Neuronal stem cell (in vitro differentiated cells): ENCODE data around the gene EWSR1.
A peak's percentile ranks its signal among the peaks of the same experiment; 100 is the strongest.

Experiments
- DNase-seq: peaks from one replicate; pipeline ENCODE4 v3.0.0-alpha.2; 2013; ENCODE audit warnings: low spot score
- H2AFZ ChIP-seq: one replicate; pipeline ENCODE4 v1.6.1; 2013; ENCODE audit warnings: mild to moderate bottlenecking, low read length, inconsistent platforms
- H2AK5ac ChIP-seq: 2 replicates; pipeline ENCODE4 v1.6.1; 2013; ENCODE audit warnings: low read depth, mild to moderate bottlenecking, inconsistent platforms, low read length, moderate library complexity, mixed read lengths
- H2BK120ac ChIP-seq: 2 replicates; pipeline ENCODE4 v1.6.1; 2013; ENCODE audit warnings: low read depth, mild to moderate bottlenecking, inconsistent platforms, low read length, moderate library complexity, mixed read lengths
- H2BK12ac ChIP-seq: one replicate; pipeline ENCODE4 v1.6.1; 2013; ENCODE audit warnings: low read length, inconsistent platforms
- H2BK15ac ChIP-seq: 2 replicates; pipeline ENCODE4 v1.6.1; 2013; ENCODE audit warnings: mild to moderate bottlenecking, low read length, inconsistent platforms, mixed read lengths
- H2BK5ac ChIP-seq: one replicate; pipeline ENCODE4 v1.6.1; 2013; ENCODE audit warnings: inconsistent platforms, mild to moderate bottlenecking, low read length, moderate library complexity
- H3K14ac ChIP-seq: one replicate; pipeline ENCODE4 v1.6.1; 2013; ENCODE audit warnings: low read length, inconsistent platforms
- H3K18ac ChIP-seq: 2 replicates; pipeline ENCODE4 v1.6.1; 2013; ENCODE audit warnings: low read length, inconsistent platforms
- H3K23ac ChIP-seq: 2 replicates; pipeline ENCODE4 v1.6.1; 2013; ENCODE audit warnings: low read depth, mild to moderate bottlenecking, mixed read lengths, low read length, inconsistent platforms; ENCODE audit not compliant: poor library complexity
- H3K27ac ChIP-seq: replicated peaks from 3 replicates; pipeline ENCODE4 v1.5.1; 2013; ENCODE audit warnings: low read length, inconsistent platforms
- H3K27me3 ChIP-seq, 3 experiments: 2 replicates each; pipeline ENCODE4 v1.6.1; 2013; ENCODE audit warnings: low read length in 3 of 3, mild to moderate bottlenecking in 2 of 3, inconsistent platforms in 1 of 3, low read depth in 1 of 3, mixed read lengths in 1 of 3, moderate library complexity in 1 of 3; ENCODE audit not compliant: control insufficient read depth in 3 of 3, insufficient read depth in 3 of 3
- H3K36me3 ChIP-seq, 2 donors: replicated peaks in 1 of 2; 2 replicates each; pipeline ENCODE4 v1.6.1; 2013; ENCODE audit warnings: low read length in 2 of 2; ENCODE audit not compliant: control insufficient read depth in 2 of 2, insufficient read depth in 2 of 2
- H3K4ac ChIP-seq: 2 replicates; pipeline ENCODE4 v1.6.1; 2013; ENCODE audit warnings: inconsistent platforms, mild to moderate bottlenecking, low read length, moderate library complexity
- H3K4me1 ChIP-seq, 2 donors: 1 replicate in 1 of 2; 2 replicates in 1 of 2; pipeline ENCODE4 v1.6.1; 2013; ENCODE audit warnings: low read length in 2 of 2, low read depth in 1 of 2; ENCODE audit not compliant: control insufficient read depth in 2 of 2, insufficient read depth in 1 of 2
- H3K4me2 ChIP-seq: one replicate; pipeline ENCODE4 v1.6.1; 2013; ENCODE audit warnings: mild to moderate bottlenecking, low read length, inconsistent platforms; ENCODE audit not compliant: insufficient read depth, poor library complexity, severe bottlenecking
- H3K4me3 ChIP-seq, 2 donors: 2 replicates each; pipeline ENCODE4 v1.5.1; 2013; ENCODE audit warnings: low read length in 2 of 2, mild to moderate bottlenecking in 2 of 2, inconsistent platforms in 1 of 2, moderate library complexity in 1 of 2
- H3K79me1 ChIP-seq: one replicate; pipeline ENCODE4 v1.6.1; 2013; ENCODE audit warnings: low read depth, mild to moderate bottlenecking, inconsistent platforms, low read length, moderate library complexity
- H3K9ac ChIP-seq: one replicate; pipeline ENCODE4 v1.6.1; 2013; ENCODE audit warnings: mild to moderate bottlenecking, low read depth, low read length, inconsistent platforms; ENCODE audit not compliant: poor library complexity
- H3K9me3 ChIP-seq, 2 donors: replicated peaks in 1 of 2; 2 replicates each; pipeline versions ENCODE3 to v1.6.1; 2013; ENCODE audit warnings: low read length in 2 of 2, mild to moderate bottlenecking in 2 of 2, inconsistent platforms in 1 of 2, low read depth in 1 of 2, mixed read lengths in 1 of 2, moderate library complexity in 1 of 2; ENCODE audit not compliant: control insufficient read depth in 2 of 2, insufficient read depth in 1 of 2
- H4K8ac ChIP-seq: one replicate; pipeline ENCODE4 v1.6.1; 2013; ENCODE audit warnings: low read depth, mild to moderate bottlenecking, inconsistent platforms, low read length, moderate library complexity
- H4K91ac ChIP-seq: one replicate; pipeline ENCODE4 v1.6.1; 2013; ENCODE audit warnings: low read length, low read depth, mild to moderate bottlenecking, inconsistent platforms; ENCODE audit not compliant: poor library complexity
- WGBS, 2 donors: extraction: QIAGEN DNeasy Blood & Tissue Kit; methylation state at CpG; one replicate each; pipeline ENCODE4 v1.1.7; 2013; ENCODE audit warnings: missing lambda C conversion rate in 2 of 2, mixed read lengths in 1 of 2; ENCODE audit not compliant: insufficient read length in 2 of 2, insufficient replicate concordance in 1 of 2; ENCODE audit errors: extremely low coverage in 2 of 2; 5-methylcytosine and 5-hydroxymethylcytosine counted together

EWSR1 gene

GRCh38 chr22:29337631-29338284, 69.7 kb downstream of the EWSR1 start:
- Histone ChIP-seq H3K27ac (no peak overlapping the region), H3K27me3 (no peaks in the 10 kb centered on the region), H3K9ac (no peak overlapping the region), H3K36me3 (peaks cover 49 to 90% of the 10 kb centered on the region in 2 donors), H3K9me3 (peaks cover 0 to 2% of the 10 kb centered on the region in 2 donors), H3K4me3 (no peak overlapping the region), H2AFZ (no peak overlapping the region), H2BK15ac (no peak overlapping the region), H3K4me2 (no peak overlapping the region), H3K14ac (no peak overlapping the region), H3K23ac (no peak overlapping the region), H4K91ac (no peak overlapping the region), H2BK12ac (no peak overlapping the region), H3K4me1 (no peaks in the 10 kb centered on the region), H2BK120ac (no peak overlapping the region), H4K8ac (no peak overlapping the region), H3K18ac (no peak overlapping the region), H2AK5ac (no peak overlapping the region), H3K4ac (no peak overlapping the region), H3K79me1 (peaks cover 3% of the 10 kb centered on the region), H2BK5ac (no peak overlapping the region)
- no CpG with 5 or more reads among the region's 12 CpGs for WGBS, 2 donors
- DNase-seq, result no peak

DNA sequence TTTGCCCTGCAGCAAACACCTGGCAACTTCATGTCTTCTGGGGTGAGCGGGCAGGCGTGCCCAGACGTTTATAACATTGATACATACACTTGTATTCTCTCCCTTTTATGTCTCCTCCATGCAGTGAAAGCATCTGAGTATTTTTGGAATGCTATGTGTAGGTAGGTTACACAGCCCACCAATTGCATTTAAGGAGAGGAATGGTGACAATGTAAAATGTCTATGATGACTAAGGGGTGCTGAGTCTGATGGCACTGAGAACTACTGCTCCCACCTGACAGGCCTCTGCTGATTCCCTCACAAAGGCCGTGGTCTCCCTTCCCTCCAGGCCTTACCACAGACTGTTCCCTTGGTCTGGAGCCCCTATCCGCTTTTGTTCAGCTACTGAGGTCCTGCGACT, 70.3 kb downstream of the EWSR1 start:
- WGBS, 2 donors, result no CpG with 5 or more reads among the region's 6 CpGs
- Histone ChIP-seq H3K36me3 (peaks cover 55 to 92% of the 10 kb centered on the region in 2 donors), H2AK5ac (no peak overlapping the region)

GRCh38 chr22:29339381-29340235, 71.5 kb downstream of the EWSR1 start:
- no peak overlapping the region for H3K4me3 ChIP-seq
- H3K4me1 ChIP-seq, result peaks cover 0 to 3% of the 10 kb centered on the region in 2 donors
- H3K4me2 ChIP-seq, result no peak overlapping the region
- H2BK15ac ChIP-seq, result no peak overlapping the region
- peaks cover 0 to 2% of the 10 kb centered on the region in 2 donors for H3K9me3 ChIP-seq
- H3K79me1 ChIP-seq, result peaks cover 4% of the 10 kb centered on the region
- no CpG with 5 or more reads among the region's 23 CpGs for whole genome bisulfite sequencing, 2 donors
- no peak for DNase-seq
- no peak overlapping the region for H4K91ac ChIP-seq
- H3K4ac ChIP-seq, result no peak overlapping the region
- H4K8ac ChIP-seq, result no peak overlapping the region
- peak overlapping the region; percentile 47 for H3K9ac ChIP-seq
- no peak overlapping the region for H2BK5ac ChIP-seq
- peaks cover 57 to 95% of the 10 kb centered on the region in 2 donors for H3K36me3 ChIP-seq
- H2AK5ac ChIP-seq, result no peak overlapping the region
- H2BK12ac ChIP-seq, result no peak overlapping the region
- H3K27ac ChIP-seq, result no peak overlapping the region
- no peak overlapping the region for H2BK120ac ChIP-seq
- no peak overlapping the region for H3K23ac ChIP-seq
- no peak overlapping the region for H3K18ac ChIP-seq
- no peak overlapping the region for H3K14ac ChIP-seq
- no peaks in the 10 kb centered on the region for H3K27me3 ChIP-seq
- H2AFZ ChIP-seq, result no peak overlapping the region

More for the DNA sequence above, 70.3 kb downstream of the EWSR1 start:
- no peaks in the 10 kb centered on the region for H3K27me3 ChIP-seq
- no peak overlapping the region for H3K4me3 ChIP-seq
- peaks cover 4% of the 10 kb centered on the region for H3K79me1 ChIP-seq
- H3K4me2 ChIP-seq, result no peak overlapping the region
- no peak overlapping the region for H2BK120ac ChIP-seq
- H3K9me3 ChIP-seq, result peaks cover 0 to 2% of the 10 kb centered on the region in 2 donors
- H3K14ac ChIP-seq, result no peak overlapping the region
- H2BK15ac ChIP-seq, result no peak overlapping the region
- H3K27ac ChIP-seq, result no peak overlapping the region
- no peak overlapping the region for H3K9ac ChIP-seq
- H3K23ac ChIP-seq, result no peak overlapping the region
- no peak overlapping the region for H3K4ac ChIP-seq
- H2AFZ ChIP-seq, result no peak overlapping the region
- H4K91ac ChIP-seq, result no peak overlapping the region
- H4K8ac ChIP-seq, result no peak overlapping the region
- H3K18ac ChIP-seq, result no peak overlapping the region
- no peak for DNase-seq
- no peak overlapping the region for H2BK5ac ChIP-seq
- no peak overlapping the region for H2BK12ac ChIP-seq
- H3K4me1 ChIP-seq, result peaks cover 0 to 3% of the 10 kb centered on the region in 2 donors

DNA sequence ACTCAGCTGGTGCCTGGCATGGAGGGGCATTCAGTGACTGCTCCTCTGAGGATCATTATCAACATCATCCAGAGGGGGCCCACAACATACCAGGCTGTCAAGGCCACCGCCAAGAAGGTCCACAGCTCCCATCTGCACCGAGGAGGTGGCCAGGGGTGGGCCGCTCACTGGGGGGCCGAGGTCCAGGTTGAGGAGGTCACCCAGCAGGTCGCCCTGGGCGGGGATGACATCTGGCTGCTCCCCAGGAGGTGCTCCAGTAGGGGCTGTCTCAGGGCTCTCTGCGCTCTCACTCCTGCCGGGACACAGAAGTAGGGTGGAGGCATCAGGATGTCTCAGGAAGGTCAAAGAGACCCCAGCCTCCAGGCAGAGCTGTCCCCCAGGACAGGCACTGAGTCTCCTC, 72.5 kb downstream of the EWSR1 start:
- Histone ChIP-seq H3K23ac (peak overlapping the region; percentile 49), H3K36me3 (peaks cover 54 to 93% of the 10 kb centered on the region in 2 donors), H3K4me1 (peaks cover 0 to 3% of the 10 kb centered on the region in 2 donors), H2BK15ac (no peak overlapping the region), H3K4me3 (no peak overlapping the region), H3K9me3 (peaks cover 0 to 2% of the 10 kb centered on the region in 2 donors), H3K79me1 (peaks cover 4% of the 10 kb centered on the region), H4K91ac (no peak overlapping the region), H2BK120ac (no peak overlapping the region), H3K27ac (no peak overlapping the region), H3K14ac (no peak overlapping the region), H2AK5ac (no peak overlapping the region), H2AFZ (no peak overlapping the region), H3K27me3 (no peaks in the 10 kb centered on the region), H3K4me2 (no peak overlapping the region), H2BK5ac (no peak overlapping the region), H3K9ac (no peak overlapping the region), H3K18ac (no peak overlapping the region), H4K8ac (no peak overlapping the region), H3K4ac (no peak overlapping the region), H2BK12ac (no peak overlapping the region)
- WGBS, 2 donors, result no CpG with 5 or more reads among the region's 8 CpGs
- DNase-seq, result no peak
